IPS DF 6.9 (cell line): ENCODE data around the gene C1QL1.
"Not testable (repeated sequence)": the region's sequence is repeated elsewhere in the genome, so short reads cannot be mapped to it uniquely, and the experiment has no call there.

Experiments used
- DNase-seq: peaks from one replicate; pipeline ENCODE4 v3.0.0-alpha.2; 2013; ENCODE audit warnings: low read depth, low spot score
- H3K27ac ChIP-seq: one replicate; pipeline ENCODE4 v1.5.1; 2013; ENCODE audit warnings: low read length, control low read depth
- H3K27me3 ChIP-seq: 2 replicates; pipeline ENCODE4 v1.6.1; 2013; ENCODE audit warnings: mild to moderate bottlenecking, low read length; ENCODE audit not compliant: control insufficient read depth, insufficient read depth
- H3K36me3 ChIP-seq: 2 replicates; pipeline ENCODE4 v1.6.1; 2013; ENCODE audit warnings: low read length; ENCODE audit not compliant: control insufficient read depth, insufficient read depth
- H3K4me1 ChIP-seq: 2 replicates; pipeline ENCODE4 v1.6.1; 2013; ENCODE audit warnings: low read length; ENCODE audit not compliant: control insufficient read depth, insufficient read depth
- H3K4me3 ChIP-seq: 2 replicates; pipeline ENCODE4 v1.5.1; 2013; ENCODE audit warnings: mild to moderate bottlenecking, low read length
- H3K9me3 ChIP-seq: 2 replicates; pipeline ENCODE4 v1.6.1; 2013; ENCODE audit warnings: low read length, inconsistent platforms; ENCODE audit not compliant: control insufficient read depth, insufficient read depth
- WGBS: extraction: QIAGEN DNeasy Blood & Tissue Kit; methylation state at CpG from one replicate; pipeline ENCODE4 v1.1.7; 2013; ENCODE audit warnings: mixed read lengths, missing lambda C conversion rate; ENCODE audit not compliant: insufficient read length, insufficient coverage; 5-methylcytosine and 5-hydroxymethylcytosine counted together

Gene C1QL1

DNA sequence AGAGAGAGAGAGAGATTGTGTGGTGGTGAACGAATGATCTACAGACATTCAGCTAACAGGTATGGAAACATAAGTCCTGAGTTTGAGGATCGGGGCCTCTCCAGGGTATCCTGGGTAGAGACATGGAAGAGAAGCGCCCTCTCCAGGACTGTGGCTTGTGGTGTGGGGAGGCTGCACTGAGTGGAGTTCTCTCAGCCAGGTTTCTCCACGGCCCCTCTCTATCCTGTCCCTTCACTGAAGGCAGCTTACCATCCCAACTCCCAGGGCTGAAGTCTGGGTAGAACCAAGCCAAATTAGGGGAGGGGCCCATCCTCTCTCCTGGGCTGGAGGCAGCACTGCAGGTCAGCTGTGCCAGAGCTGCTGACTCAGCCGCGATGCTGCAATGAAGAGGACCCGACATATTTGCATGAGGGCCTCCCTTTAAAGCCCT lies 6.2 kb downstream of the C1QL1 start:
- Histone ChIP-seq H3K27ac (no peak overlapping the region), H3K9me3 (no peaks in the 10 kb centered on the region), H3K36me3 (no peaks in the 10 kb centered on the region), H3K4me1 (peaks cover 3% of the 10 kb centered on the region; the same call in 1 of the 2 replicates), H3K4me3 (no peak overlapping the region), H3K27me3 (peaks cover 15% of the 10 kb centered on the region)
- WGBS: no CpG with 5 or more reads among the region's 7 CpGs
- DNase-seq: no peak

- no peaks in the 10 kb centered on the region for H3K9me3 ChIP-seq
- WGBS: no CpG with 5 or more reads among the region's 2 CpGs
Measured at GRCh38 chr17:44960691-44961090, 7.4 kb downstream of the C1QL1 start.

GRCh38 chr17:44959821-44960531 lies 8.1 kb downstream of the C1QL1 start:
- Histone ChIP-seq H3K4me3 (peak overlapping the region; percentile 5; the same call in 1 of the 2 replicates), H3K27me3 (no peaks in the 10 kb centered on the region), H3K4me1 (peaks cover 3% of the 10 kb centered on the region; the same call in 1 of the 2 replicates), H3K36me3 (no peaks in the 10 kb centered on the region), H3K9me3 (no peaks in the 10 kb centered on the region), H3K27ac (no peak overlapping the region)
- no CpG with 5 or more reads among the region's 56 CpGs for WGBS
- DNase-seq: no peak

More at GRCh38 chr17:44960691-44961090, 7.4 kb downstream of the C1QL1 start:
- peaks cover 3% of the 10 kb centered on the region; the same call in 1 of the 2 replicates for H3K4me1 ChIP-seq
- DNase-seq: no peak
- H3K27ac ChIP-seq: no peak overlapping the region
- peaks cover 3% of the 10 kb centered on the region for H3K27me3 ChIP-seq
- no peak overlapping the region for H3K4me3 ChIP-seq
- H3K36me3 ChIP-seq: no peaks in the 10 kb centered on the region

DNA sequence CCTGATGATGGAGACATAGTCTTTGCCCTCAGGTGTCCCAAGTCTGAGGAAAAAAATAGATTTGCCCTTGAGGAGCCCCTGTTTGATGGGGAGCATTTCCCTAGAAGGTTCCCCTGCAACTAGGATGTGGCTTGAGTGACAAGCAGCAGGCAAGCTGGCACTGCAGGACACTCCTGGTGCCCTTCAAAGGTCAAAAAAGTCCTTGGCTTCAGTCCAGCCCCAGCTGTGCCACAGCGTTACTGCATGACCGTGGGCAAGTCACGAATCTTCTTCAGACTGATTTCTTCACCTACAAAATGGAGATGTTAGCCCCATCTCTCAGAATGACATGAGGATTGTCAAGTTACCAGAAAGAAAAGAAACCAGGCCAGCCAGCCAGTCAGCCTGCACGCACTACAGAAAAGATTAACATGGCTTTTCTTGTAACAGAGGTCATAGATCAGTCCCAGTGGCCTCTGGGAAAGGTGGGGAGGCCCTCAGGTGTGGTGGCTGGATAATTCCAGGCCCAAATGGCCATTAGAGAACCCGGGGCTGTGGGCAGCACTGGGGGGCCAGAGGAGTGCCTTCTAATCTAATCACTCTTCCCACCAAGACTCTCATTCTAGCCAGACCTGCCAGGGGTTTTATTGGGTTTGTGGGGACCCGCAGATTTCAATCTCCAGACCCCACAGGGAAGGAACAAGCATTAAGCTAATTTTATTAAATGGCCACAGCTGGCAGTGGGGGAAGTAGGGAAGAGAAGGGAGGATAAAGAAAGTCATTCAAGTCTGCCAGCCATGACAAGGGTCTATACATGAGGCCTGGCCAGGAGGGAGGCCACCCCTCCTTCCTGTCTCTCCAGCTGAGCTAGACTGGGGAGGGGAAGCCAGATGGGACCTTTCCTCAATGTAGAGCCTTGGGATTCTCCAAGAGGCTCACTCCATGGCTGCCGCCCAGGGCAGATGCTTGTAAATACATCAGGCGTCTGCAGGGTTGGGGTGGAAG lies 10.8 kb downstream of the C1QL1 start:
- Histone ChIP-seq H3K4me3 (no peak overlapping the region), H3K36me3 (no peaks in the 10 kb centered on the region), H3K4me1 (peaks cover 3% of the 10 kb centered on the region; the same call in 1 of the 2 replicates), H3K9me3 (no peaks in the 10 kb centered on the region), H3K27me3 (no peaks in the 10 kb centered on the region), H3K27ac (no peak overlapping the region)
- no peak for DNase-seq
- WGBS: no CpG with 5 or more reads among the region's 8 CpGs

DNA sequence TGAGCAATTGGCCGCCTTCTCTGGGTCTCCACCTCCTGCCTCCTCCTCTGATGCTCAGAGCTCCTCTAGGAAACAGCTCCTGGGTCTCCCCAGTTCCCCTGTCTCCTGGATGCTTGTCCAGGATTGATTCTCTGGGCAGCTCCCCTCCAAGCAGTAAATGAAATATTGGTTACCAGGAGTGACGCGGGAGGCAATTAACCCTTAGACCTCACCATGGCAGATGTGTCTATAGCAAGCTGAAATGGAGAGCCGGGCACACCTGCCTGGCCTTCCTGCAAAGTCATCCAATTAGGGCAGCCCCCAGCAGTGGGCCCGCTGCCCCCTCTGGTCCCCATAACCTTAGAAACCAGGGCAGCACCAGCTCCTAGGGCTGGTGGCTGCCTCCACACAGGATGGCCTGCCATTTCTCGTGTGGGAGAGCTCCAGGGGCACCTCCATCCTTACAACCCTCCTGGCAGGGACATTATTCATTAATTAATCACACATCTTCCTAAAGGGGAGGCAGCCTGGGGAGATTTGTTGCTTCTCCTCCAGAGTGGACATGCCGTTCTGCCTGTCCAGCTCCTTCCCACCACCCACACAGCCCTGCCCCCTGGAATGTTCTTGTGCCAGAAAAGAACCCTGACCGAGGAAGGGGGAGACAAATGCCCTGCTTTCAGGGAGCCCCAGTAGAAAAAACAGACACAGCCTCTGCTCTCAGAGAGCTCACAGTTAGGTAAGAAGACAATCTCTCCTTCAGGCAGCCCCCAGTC lies 12.3 kb downstream of the C1QL1 start:
- H3K27ac ChIP-seq: no peak overlapping the region
- WGBS: no CpG with 5 or more reads among the region's 8 CpGs
- no peaks in the 10 kb centered on the region for H3K9me3 ChIP-seq
- H3K36me3 ChIP-seq: no peaks in the 10 kb centered on the region
- no peak overlapping the region for H3K4me3 ChIP-seq
- DNase-seq: no peak
- no peaks in the 10 kb centered on the region for H3K27me3 ChIP-seq
- peaks cover 3% of the 10 kb centered on the region; the same call in 1 of the 2 replicates for H3K4me1 ChIP-seq

- DNase-seq: no peak
- Histone ChIP-seq H3K27ac (no peak overlapping the region), H3K4me1 (no peaks in the 10 kb centered on the region), H3K36me3 (no peaks in the 10 kb centered on the region), H3K9me3 (no peaks in the 10 kb centered on the region), H3K27me3 (no peaks in the 10 kb centered on the region), H3K4me3 (no peak overlapping the region)
- no CpG with 5 or more reads among the region's 6 CpGs for WGBS
Measured at GRCh38 chr17:44952946-44953475, 15.1 kb downstream of the C1QL1 start.

- H3K4me1 ChIP-seq: no peaks in the 10 kb centered on the region
- no peak overlapping the region for H3K27ac ChIP-seq
- H3K27me3 ChIP-seq: no peaks in the 10 kb centered on the region
- H3K4me3 ChIP-seq: no peak overlapping the region; the same call in 1 of the 2 replicates
- no peaks in the 10 kb centered on the region for H3K9me3 ChIP-seq
- H3K36me3 ChIP-seq: no peaks in the 10 kb centered on the region
- no peak for DNase-seq
- no CpG with 5 or more reads among the region's 7 CpGs for WGBS
Measured at GRCh38 chr17:44948315-44948795, 19.7 kb downstream of the C1QL1 start.

GRCh38 chr17:44947461-44948314 lies 20.4 kb downstream of the C1QL1 start, which contains the start of gene KIF18B:
Gene KIF18B (minus strand): TSS chr17:44947773. CDS start chr17:44936344, 11,429 bp downstream.
- Histone ChIP-seq H3K4me1 (no peaks in the 10 kb centered on the region), H3K27me3 (no peaks in the 10 kb centered on the region), H3K36me3 (no peaks in the 10 kb centered on the region), H3K4me3 (peak within 1 kb of the TSS; percentile 97), H3K9me3 (no peaks in the 10 kb centered on the region), H3K27ac (no peak within 1 kb of the TSS)
- no CpG with 5 or more reads among the region's 62 CpGs for WGBS
- peak; percentile 91 for DNase-seq

- not testable (repeated sequence) for H3K36me3 ChIP-seq, H3K4me3 ChIP-seq, H3K27ac ChIP-seq, H3K4me1 ChIP-seq, H3K27me3 ChIP-seq, DNase-seq, H3K9me3 ChIP-seq
- no CpG with 5 or more reads among the region's 10 CpGs for WGBS
Measured at GRCh38 chr17:44945652-44946051, 22.5 kb downstream of the C1QL1 start.
